Thyroid gland (tissue), 4 donors: ENCODE results near the gene CYP2C18.

Source experiments
- POLR2A ChIP-seq, 2 donors: fragments of 450-650 bp; IDR thresholded peaks; one replicate each; pipeline ENCODE4 v1.6.1; 2017; ENCODE audit warnings: antibody characterized with exemption in 2 of 2, mild to moderate bottlenecking in 2 of 2, moderate library complexity in 1 of 2
- TF ChIP-seq, protein P1 (sequence below), 6 experiments: fragments of 200-600 bp in 3 of 6; fragments of 450-650 bp in 3 of 6; sonication (generic) in 3 of 6; IDR thresholded peaks; one replicate each; pipeline ENCODE4 v1.5.1; 2016 to 2019; ENCODE audit warnings: antibody characterized with exemption in 6 of 6, mild to moderate bottlenecking in 2 of 6, inconsistent platforms in 1 of 6, moderate library complexity in 1 of 6

GRCh38 chr10:94645285-94645684 lies 38.2 kb upstream of the CYP2C18 start:
- TF ChIP-seq POLR2A (IDR thresholded peaks at IDR 0.05), result no peak
- TF ChIP-seq, protein P1, sequence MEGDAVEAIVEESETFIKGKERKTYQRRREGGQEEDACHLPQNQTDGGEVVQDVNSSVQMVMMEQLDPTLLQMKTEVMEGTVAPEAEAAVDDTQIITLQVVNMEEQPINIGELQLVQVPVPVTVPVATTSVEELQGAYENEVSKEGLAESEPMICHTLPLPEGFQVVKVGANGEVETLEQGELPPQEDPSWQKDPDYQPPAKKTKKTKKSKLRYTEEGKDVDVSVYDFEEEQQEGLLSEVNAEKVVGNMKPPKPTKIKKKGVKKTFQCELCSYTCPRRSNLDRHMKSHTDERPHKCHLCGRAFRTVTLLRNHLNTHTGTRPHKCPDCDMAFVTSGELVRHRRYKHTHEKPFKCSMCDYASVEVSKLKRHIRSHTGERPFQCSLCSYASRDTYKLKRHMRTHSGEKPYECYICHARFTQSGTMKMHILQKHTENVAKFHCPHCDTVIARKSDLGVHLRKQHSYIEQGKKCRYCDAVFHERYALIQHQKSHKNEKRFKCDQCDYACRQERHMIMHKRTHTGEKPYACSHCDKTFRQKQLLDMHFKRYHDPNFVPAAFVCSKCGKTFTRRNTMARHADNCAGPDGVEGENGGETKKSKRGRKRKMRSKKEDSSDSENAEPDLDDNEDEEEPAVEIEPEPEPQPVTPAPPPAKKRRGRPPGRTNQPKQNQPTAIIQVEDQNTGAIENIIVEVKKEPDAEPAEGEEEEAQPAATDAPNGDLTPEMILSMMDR (IDR thresholded peaks at IDR 0.05), result no peak
